Tibial nerve (tissue), 4 donors: ENCODE data around the gene CCDC144A. TPM values are rescaled to one million over a fixed set of nuclear protein-coding genes. Genes with fewer than 3 reads are reported as not detected.
A peak's percentile ranks its signal among the peaks of the same experiment; 100 is the strongest.
"Not testable (repeated sequence)": the region's sequence is repeated elsewhere in the genome, so short reads cannot be mapped to it uniquely, and the experiment has no call there.

Experiments used
- DNase-seq, 2 donors: peaks; one replicate each; pipeline ENCODE4 v3.0.0-alpha.2; 2019; ENCODE audit warnings: low spot score in 2 of 2
- H3K27ac ChIP-seq, 4 donors: fragments of 200-600 bp; sonication (generic) in 3 of 4; one replicate each; pipeline ENCODE4 v1.5.1; 2017 to 2019; ENCODE audit warnings: mild to moderate bottlenecking in 1 of 4
- H3K27me3 ChIP-seq, 2 donors: fragments of 200-600 bp; sonication (generic) in 1 of 2; one replicate each; pipeline versions ENCODE4 v1.5.1 to v1.6.0; 2017 to 2019
- H3K36me3 ChIP-seq, 3 donors: fragments of 200-600 bp; sonication (generic); one replicate each; pipeline ENCODE4 v1.5.1; 2018 to 2019
- H3K4me1 ChIP-seq, 4 donors: fragments of 200-600 bp; sonication (generic) in 3 of 4; one replicate each; pipeline ENCODE4 v1.5.1; 2017 to 2019
- H3K4me3 ChIP-seq, 4 donors: fragments of 200-600 bp; sonication (generic) in 3 of 4; one replicate each; pipeline ENCODE4 v1.5.1; 2017 to 2019; ENCODE audit warnings: mild to moderate bottlenecking in 1 of 4, moderate library complexity in 1 of 4
- H3K9me3 ChIP-seq, 4 donors: fragments of 200-600 bp; sonication (generic) in 3 of 4; one replicate each; pipeline ENCODE4 v1.5.1; 2017 to 2019
- WGBS, 2 donors: methylation state at CpG; one replicate each; pipeline ENCODE4 v1.1.5; 2018; 5-methylcytosine and 5-hydroxymethylcytosine counted together
- total RNA-seq, 4 donors: library from RNA; depleted of rRNA; stranded (reverse); fragments of >200 nt; gene quantifications; one replicate each; pipeline ENCODE4 v1.1.0, GENCODE V29; 2016
- TF ChIP-seq, protein P1 (sequence below), 5 experiments: fragments of 200-600 bp in 3 of 5; fragments of 450-650 bp in 2 of 5; sonication (generic) in 3 of 5; IDR thresholded peaks; one replicate each; pipeline ENCODE4 v1.5.1; 2016 to 2019; ENCODE audit warnings: antibody characterized with exemption in 5 of 5, mild to moderate bottlenecking in 3 of 5, moderate library complexity in 2 of 5

CCDC144A gene
- total RNA-seq, 4 donors from 2014 or later = 5.1 to 27.3 (median 5.6) TPM

DNA sequence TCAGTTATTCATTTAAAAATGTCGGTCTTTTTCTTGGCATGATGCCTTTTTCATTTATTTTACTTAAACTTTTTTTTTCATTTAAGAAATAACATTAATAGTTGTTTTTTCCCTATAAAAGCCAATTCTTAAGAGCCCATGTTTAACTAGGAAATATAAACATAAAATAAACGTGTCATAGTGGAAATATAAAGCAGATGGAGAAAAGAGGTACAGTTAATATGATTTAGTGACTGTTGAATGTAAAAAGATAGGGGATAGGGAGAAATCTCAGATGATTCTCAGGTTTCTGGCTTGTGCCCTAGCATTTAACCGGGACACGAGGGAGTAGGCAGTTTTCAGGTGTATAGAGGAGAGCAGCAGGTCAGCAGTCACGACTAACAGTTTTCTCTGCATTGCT, 7.6 kb downstream of the CCDC144A start:
- not testable (repeated sequence) for H3K4me1 ChIP-seq, H3K9me3 ChIP-seq, H3K36me3 ChIP-seq, H3K27me3 ChIP-seq, DNase-seq, H3K4me3 ChIP-seq, H3K27ac ChIP-seq
- WGBS, 2 donors = 53 to 67% methylated on average over 5 of the region's 5 CpGs

DNA sequence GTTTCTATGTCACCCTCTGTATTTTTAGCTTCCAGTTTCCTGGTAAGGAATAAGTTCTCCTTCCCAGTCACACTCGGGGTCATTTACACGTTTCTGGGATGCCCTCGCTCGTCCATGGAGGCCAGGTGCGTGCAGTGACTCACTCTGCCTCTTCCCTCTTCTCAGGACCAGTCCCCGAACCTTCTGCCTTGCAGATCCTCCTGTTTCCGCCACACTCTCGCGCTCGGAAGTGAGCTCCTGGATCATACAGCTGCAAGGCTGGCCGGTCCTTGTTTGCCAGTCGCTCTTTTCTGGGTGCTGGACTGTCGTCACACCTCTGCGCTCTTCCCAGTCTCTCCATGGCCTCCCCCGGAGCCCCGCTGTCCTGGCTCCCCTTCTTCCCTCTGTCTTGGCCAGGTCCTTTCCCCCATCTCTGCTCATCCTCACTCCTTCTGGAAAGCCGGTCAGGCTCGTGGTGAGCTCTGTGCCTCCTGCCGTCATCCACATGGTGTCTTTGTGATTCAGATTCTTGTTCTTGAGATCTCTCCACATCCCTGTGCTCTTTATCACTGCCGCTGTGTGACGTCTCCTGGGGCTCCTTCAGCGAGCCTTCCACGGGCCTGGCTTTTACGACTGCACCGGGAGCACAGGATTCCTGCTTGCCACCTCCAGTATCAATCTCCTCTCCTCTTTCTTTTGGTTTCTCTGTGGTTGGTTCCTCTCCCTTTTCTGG, 55.6 kb downstream of the CCDC144A start:
- 24 to 25% methylated on average over 24 to 25 of the region's 25 CpGs for WGBS, 2 donors
- H3K9me3 ChIP-seq, H3K36me3 ChIP-seq, H3K4me3 ChIP-seq, H3K4me1 ChIP-seq, H3K27ac ChIP-seq, DNase-seq: not testable (repeated sequence)
- peaks cover 0 to 11% of the 10 kb centered on the region in 2 donors for H3K27me3 ChIP-seq

DNA sequence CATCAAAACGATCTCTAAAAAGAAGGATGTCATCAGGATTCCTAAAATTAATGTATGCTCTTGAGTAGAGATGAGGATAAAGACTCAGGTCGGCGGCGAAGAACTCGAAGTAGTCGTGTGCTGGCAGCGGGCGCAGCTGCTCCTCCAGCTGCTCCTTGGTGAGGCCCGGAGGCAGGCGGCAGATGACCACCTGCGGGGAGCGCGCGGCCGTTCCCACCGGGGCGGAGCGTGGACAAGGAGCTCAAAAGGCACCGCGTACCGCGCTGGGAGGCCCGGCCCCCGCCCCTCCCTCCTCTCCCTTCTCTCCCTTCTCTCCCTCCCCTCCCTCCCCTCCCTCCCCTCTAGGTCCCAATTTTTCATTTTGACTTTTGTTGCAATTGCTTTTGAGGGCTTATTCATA, 56.5 kb downstream of the CCDC144A start:
- not testable (repeated sequence) for DNase-seq
- WGBS, 2 donors = 5 to 6% methylated on average over 24 of the region's 24 CpGs

DNA sequence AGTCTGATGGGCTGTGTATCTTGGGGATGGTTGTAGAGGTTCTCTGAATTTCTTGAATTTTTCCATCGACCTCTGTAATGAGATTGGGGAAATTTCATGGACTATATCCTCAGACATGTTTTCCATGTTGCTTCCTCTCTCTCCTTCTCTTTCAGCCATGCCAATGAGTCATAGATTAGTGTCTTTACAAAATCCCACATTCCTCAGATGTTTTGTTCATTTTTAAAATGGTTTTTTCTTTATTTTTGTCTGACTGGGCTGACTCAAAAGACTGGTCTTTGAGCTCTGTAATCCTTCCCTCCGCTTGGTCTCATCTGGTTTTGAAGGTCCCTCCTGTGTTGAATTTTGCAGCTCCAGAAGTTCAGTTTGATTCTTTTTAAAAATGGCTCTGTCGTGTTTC, 60.5 kb downstream of the CCDC144A start:
- H3K9me3 ChIP-seq, DNase-seq, H3K4me1 ChIP-seq, H3K4me3 ChIP-seq, H3K36me3 ChIP-seq, H3K27ac ChIP-seq: not testable (repeated sequence)
- WGBS, 2 donors = 38 to 46% methylated on average over 1 to 2 of the region's 3 CpGs
- H3K27me3 ChIP-seq = peaks cover 0 to 11% of the 10 kb centered on the region in 2 donors

More for the DNA sequence above, 56.5 kb downstream of the CCDC144A start:
- peaks cover 0 to 11% of the 10 kb centered on the region in 2 donors for H3K27me3 ChIP-seq
- not testable (repeated sequence) for H3K9me3 ChIP-seq, H3K36me3 ChIP-seq, H3K4me1 ChIP-seq, H3K27ac ChIP-seq, H3K4me3 ChIP-seq

DNA sequence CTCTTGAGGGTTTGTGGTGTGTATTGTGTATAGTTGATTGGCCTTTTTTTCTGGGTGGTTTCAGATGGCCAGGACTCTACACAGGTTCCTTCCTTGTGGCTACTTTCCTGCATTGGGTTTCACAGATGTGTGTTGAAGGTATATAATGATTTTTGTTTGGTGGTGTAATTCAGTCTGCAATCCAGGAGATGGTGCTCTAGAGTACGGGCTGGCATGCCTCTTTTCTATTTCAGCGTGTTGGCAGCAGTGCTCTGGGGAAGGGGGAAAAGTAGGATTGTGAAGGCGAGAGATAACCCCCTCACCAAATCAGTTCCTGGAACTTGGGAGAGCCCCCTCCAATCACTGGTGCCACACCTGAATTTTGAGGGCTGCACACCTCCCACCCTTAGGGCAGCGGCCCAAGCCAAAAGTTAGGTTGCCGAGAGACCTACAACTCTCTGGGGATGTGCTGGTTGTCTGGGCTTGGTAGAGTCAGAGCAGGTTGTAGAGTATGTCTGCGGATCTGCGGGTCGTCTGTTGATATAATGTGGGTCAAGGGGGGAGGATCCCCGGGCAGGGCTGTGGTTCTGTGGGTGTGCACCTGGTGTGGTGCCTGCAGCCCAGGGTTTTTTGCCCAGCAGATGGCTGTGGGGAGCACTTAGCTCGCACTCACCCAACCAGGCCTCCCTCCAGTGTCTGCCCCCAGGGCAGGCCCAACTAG, 61.3 kb downstream of the CCDC144A start:
- H3K9me3 ChIP-seq, DNase-seq, H3K36me3 ChIP-seq, H3K27ac ChIP-seq, H3K4me3 ChIP-seq, H3K4me1 ChIP-seq: not testable (repeated sequence)
- H3K27me3 ChIP-seq = peaks cover 0 to 11% of the 10 kb centered on the region in 2 donors
- 15 to 18% methylated on average over 3 to 4 of the region's 10 CpGs for WGBS, 2 donors
- TF ChIP-seq, protein P1, sequence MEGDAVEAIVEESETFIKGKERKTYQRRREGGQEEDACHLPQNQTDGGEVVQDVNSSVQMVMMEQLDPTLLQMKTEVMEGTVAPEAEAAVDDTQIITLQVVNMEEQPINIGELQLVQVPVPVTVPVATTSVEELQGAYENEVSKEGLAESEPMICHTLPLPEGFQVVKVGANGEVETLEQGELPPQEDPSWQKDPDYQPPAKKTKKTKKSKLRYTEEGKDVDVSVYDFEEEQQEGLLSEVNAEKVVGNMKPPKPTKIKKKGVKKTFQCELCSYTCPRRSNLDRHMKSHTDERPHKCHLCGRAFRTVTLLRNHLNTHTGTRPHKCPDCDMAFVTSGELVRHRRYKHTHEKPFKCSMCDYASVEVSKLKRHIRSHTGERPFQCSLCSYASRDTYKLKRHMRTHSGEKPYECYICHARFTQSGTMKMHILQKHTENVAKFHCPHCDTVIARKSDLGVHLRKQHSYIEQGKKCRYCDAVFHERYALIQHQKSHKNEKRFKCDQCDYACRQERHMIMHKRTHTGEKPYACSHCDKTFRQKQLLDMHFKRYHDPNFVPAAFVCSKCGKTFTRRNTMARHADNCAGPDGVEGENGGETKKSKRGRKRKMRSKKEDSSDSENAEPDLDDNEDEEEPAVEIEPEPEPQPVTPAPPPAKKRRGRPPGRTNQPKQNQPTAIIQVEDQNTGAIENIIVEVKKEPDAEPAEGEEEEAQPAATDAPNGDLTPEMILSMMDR (IDR thresholded peaks at IDR 0.05) = peak in 3 of 5 experiments; percentile 8 to 42 (median 23)

DNA sequence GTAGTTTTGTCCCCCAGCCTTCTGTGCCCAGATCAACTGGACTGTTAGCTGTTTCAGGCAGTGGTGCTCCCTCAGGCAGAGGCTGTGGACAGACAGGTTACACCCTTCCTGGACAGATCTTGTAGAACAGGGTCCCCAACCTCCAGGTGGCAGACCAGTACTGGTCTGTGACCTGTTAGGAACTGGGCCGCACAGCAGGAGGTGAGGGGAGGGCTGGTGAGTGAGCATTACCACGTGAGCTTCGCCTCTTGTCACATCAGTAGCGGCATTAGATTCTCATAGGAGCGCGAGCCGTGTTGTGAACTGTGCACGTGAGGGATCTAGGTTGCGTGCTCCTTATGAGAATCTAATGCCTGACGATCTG, 61.9 kb downstream of the CCDC144A start:
- WGBS, 2 donors = 98 to 100% methylated on average over 1 to 9 of the region's 10 CpGs
- not testable (repeated sequence) for H3K27ac ChIP-seq, H3K36me3 ChIP-seq, H3K4me3 ChIP-seq, H3K9me3 ChIP-seq, H3K4me1 ChIP-seq, DNase-seq, H3K27me3 ChIP-seq

DNA sequence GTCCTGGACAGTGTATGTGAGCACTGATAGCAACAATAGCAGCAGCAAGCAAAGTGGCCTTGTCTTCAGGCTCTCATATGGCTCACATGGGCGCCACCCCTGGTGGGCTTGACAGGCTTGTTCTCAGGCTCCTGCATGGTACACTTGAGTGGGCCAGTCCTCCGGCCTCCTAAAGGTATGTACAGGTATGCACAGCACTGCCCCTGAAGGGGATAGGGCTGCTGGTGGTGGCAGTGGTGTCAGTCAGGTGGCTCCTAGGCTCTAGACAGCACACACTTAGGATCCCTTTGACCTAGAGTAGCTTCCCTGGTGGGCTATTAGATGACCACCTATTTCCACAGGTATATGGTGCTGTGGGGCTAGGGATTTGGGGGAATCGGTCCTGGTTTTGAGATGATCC, 67.5 kb downstream of the CCDC144A start:
- H3K27ac ChIP-seq, H3K27me3 ChIP-seq, H3K9me3 ChIP-seq, H3K4me1 ChIP-seq, H3K36me3 ChIP-seq, DNase-seq, H3K4me3 ChIP-seq: not testable (repeated sequence)
- whole genome bisulfite sequencing, 2 donors = 80 to 88% methylated on average over 1 of the region's 3 CpGs

DNA sequence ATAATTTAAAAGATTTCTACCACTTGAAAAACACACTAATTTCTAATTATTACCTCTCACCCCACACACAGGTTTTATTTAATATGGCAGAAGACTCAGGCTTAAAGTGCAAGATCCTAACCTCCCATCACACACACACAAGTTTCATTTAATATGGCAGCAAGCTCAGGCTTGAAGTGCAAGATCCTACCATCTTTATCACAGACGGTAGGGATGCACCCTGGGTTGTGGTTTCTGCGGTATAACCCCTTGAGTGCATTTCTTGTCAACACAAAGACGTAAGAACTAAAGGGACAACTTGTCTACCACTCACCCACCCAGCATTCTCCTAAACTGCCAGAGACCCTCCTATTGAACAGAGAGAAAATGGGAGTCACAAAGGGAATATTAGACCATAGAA, 68.1 kb downstream of the CCDC144A start:
- H3K4me3 ChIP-seq, H3K36me3 ChIP-seq, H3K9me3 ChIP-seq, H3K27me3 ChIP-seq, H3K27ac ChIP-seq, H3K4me1 ChIP-seq, DNase-seq: not testable (repeated sequence)
- 83 to 92% methylated on average over 2 of the region's 3 CpGs for WGBS, 2 donors

DNA sequence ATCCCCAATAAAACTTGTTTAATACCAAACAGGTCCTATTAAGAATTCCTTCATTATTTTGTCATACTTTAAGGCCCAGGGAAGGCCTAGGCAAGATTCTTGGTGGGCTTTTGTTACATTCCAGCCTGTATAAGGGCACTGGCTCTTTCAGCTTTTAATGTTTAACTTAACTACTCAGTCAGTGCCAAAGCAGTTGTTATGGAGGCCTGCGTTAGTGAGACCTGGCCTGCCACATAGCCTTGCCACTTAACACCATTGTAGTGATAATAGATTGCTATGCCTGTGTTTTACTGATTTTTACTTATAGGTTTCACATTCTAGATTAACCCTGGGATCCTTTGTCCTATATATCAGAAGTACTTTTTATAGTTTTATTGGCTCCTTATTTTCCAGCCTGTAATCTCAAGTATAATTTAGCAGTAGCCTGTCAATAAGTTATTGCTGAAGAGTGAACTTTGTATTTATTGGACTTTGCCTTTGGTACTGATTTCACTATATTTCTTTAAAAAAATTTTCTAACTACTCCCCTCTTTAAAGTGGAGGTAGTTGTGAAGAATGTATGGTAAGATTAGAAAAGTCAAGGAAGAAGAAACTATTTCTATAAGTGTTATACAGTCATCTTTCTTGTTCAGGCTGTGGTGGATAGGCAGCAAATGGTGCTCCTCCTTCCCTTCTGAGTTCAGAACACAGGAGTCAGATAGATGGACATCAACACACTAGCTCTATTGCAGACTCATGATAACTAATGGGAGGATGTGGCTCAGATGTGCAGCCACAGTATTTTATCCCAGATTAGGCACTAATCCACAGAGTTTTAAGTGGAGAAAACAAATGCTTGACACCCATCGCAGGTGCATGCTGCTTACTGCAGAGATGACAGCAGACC, 78.5 kb downstream of the CCDC144A start:
- H3K4me3 ChIP-seq, H3K9me3 ChIP-seq, H3K27ac ChIP-seq, H3K4me1 ChIP-seq, H3K27me3 ChIP-seq, DNase-seq, H3K36me3 ChIP-seq: not testable (repeated sequence)
- WGBS, 2 donors = 89 to 92% methylated on average over 1 of the region's 2 CpGs

DNA sequence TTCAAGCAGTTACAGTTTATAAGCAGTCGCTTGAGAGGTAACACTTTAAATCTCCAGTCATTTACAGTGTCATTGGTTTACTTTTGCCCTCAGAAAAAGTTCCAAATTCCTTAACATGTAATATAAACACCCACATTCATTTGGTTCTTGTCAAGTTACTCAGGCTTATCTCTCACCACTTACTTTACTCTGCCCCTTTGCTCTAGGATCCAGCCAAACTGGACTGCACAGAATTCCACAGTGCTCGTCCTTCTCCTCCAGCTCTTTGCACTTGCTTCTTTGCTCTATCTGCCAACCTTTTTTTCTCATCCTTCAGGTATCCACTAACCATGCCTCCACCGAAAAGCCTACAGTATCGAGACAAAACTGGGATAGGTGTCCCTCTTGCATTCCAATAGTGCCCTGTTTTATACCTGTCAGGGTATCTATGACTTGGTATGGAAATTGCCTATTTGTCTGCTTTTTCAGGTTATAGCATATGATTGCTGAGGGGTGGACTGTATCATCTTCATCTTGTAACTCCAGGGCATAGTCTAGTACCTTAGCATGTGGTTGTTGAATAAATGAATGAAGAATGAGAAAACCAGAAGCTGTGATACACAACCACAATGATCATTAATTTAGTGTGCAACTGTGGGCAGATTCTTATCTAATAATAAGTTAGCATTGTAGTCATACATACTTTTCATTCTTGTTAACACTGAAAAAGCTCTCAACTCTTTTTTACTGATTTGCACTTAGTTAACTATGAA, 82.5 kb downstream of the CCDC144A start:
- 100% methylated on average over 1 of the region's 4 CpGs; no CpG with 5 or more reads in 1 of the 2 donors for WGBS, 2 donors
- not testable (repeated sequence) for H3K27me3 ChIP-seq, DNase-seq, H3K4me3 ChIP-seq, H3K36me3 ChIP-seq, H3K9me3 ChIP-seq, H3K4me1 ChIP-seq, H3K27ac ChIP-seq

DNA sequence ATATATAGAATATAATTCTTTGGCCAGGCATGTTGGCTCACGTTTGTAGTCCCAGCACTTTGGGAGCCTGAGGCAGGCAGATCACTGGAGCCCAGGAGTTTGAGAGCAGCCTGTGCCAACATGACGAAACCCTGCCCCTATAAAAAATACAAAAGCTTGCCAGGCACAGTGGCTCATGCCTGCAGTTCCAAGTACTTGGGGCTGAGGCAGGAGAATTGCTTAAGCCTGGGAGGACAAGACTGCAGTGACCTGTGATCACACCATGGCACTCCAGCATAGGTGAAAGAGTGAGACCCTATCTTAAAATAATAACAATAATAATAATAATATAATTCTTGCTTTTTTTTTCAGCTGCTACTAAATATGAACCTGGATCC, 83.1 kb downstream of the CCDC144A start:
- H3K27ac ChIP-seq, H3K9me3 ChIP-seq, H3K4me3 ChIP-seq, DNase-seq, H3K27me3 ChIP-seq, H3K4me1 ChIP-seq, H3K36me3 ChIP-seq: not testable (repeated sequence)
- 20% methylated on average over 1 of the region's 2 CpGs; no CpG with 5 or more reads in 1 of the 2 donors for whole genome bisulfite sequencing, 2 donors

DNA sequence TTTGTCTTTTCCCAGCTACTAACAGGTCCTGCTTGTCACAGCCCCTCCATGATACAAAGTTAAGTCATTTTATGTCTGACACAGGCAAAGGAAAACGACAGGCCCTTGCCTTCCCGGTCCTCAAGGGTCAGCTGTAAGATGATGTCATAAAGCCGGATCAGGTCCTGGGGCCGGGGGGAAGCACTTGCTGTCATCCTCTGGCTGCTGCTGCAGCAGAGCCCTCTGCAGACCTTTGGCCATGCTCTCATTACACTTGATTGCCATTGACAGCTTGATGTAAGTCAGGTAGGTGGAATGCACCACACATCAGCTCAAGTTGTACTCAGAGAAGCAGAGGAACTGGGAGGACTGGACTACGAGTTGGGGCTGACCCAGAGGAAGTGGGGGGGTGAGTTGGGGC, 97.8 kb downstream of the CCDC144A start:
- not testable (repeated sequence) for H3K36me3 ChIP-seq, H3K9me3 ChIP-seq, DNase-seq, H3K4me3 ChIP-seq, H3K4me1 ChIP-seq, H3K27me3 ChIP-seq, H3K27ac ChIP-seq
- WGBS, 2 donors = 16 to 33% methylated on average over 3 to 5 of the region's 5 CpGs
